Erythroblast (primary cell): ENCODE data around the gene PTPRM.

Experiments used
- DNase-seq, 2 experiments: peaks; one replicate each; lab custom pipeline; 2025; lab: John Stamatoyannopoulos, UW
- GATA1 ChIP-seq: IDR thresholded peaks from 2 replicates; pipeline ENCODE4 v1.6.1; 2011; ENCODE audit warnings: low read depth, mild to moderate bottlenecking, control low read depth, low read length, moderate library complexity
- POLR2A ChIP-seq: IDR thresholded peaks from 2 replicates; pipeline ENCODE4 v1.6.1; 2011; ENCODE audit warnings: mild to moderate bottlenecking, low read length

PTPRM gene

GRCh38 chr18:7877609-7878008, 310.5 kb downstream of the PTPRM start:
- TF ChIP-seq POLR2A, result no peak
- no peak for TF ChIP-seq GATA1
- DNase-seq, result no peak

GRCh38 chr18:7878265-7879211, 311.4 kb downstream of the PTPRM start:
- no peak for TF ChIP-seq POLR2A
- TF ChIP-seq GATA1, result no peak
- no peak for DNase-seq

- DNase-seq, result no peak
- no peak for TF ChIP-seq GATA1
- no peak for TF ChIP-seq POLR2A
These were observed 312.6 kb downstream of the PTPRM start for GRCh38 chr18:7879717-7880116.

GRCh38 chr18:7885865-7886264, 318.7 kb downstream of the PTPRM start:
- TF ChIP-seq POLR2A (no peak), GATA1 (no peak)
- no peak for DNase-seq

- no peak for DNase-seq
- no peak for TF ChIP-seq POLR2A
- TF ChIP-seq GATA1, result no peak
These were observed 319.3 kb downstream of the PTPRM start for GRCh38 chr18:7886436-7886835.

- no peak for DNase-seq
- TF ChIP-seq POLR2A (no peak), GATA1 (no peak)
These were observed 322.4 kb downstream of the PTPRM start for GRCh38 chr18:7889515-7889914.

- no peak for DNase-seq
- TF ChIP-seq POLR2A (no peak), GATA1 (no peak)
These were observed 323.0 kb downstream of the PTPRM start for GRCh38 chr18:7890075-7890474.

- no peak for TF ChIP-seq POLR2A
- TF ChIP-seq GATA1, result no peak
- no peak for DNase-seq
These were observed 325.4 kb downstream of the PTPRM start for GRCh38 chr18:7892556-7892955.

- TF ChIP-seq POLR2A, result no peak
- no peak for TF ChIP-seq GATA1
- DNase-seq, result no peak
These were observed 327.5 kb downstream of the PTPRM start for GRCh38 chr18:7894592-7894991.

GRCh38 chr18:7895346-7895745, 328.2 kb downstream of the PTPRM start:
- DNase-seq, result no peak
- TF ChIP-seq POLR2A, result no peak
- TF ChIP-seq GATA1, result no peak

- no peak for TF ChIP-seq GATA1
- no peak for TF ChIP-seq POLR2A
- no peak for DNase-seq
These were observed 329.0 kb downstream of the PTPRM start for GRCh38 chr18:7896161-7896560.

GRCh38 chr18:7896805-7897518, 329.8 kb downstream of the PTPRM start:
- no peak for DNase-seq
- TF ChIP-seq POLR2A (no peak), GATA1 (no peak)

- no peak for TF ChIP-seq POLR2A
- no peak for TF ChIP-seq GATA1
- no peak for DNase-seq
These were observed 331.1 kb downstream of the PTPRM start for GRCh38 chr18:7898181-7898580.

- TF ChIP-seq POLR2A (no peak), GATA1 (no peak)
- no peak for DNase-seq
These were observed 332.0 kb downstream of the PTPRM start for GRCh38 chr18:7899078-7899477.

GRCh38 chr18:7900091-7900490, 333.0 kb downstream of the PTPRM start:
- TF ChIP-seq GATA1 (no peak), POLR2A (no peak)
- DNase-seq, result no peak
